ENCODE data around the gene GRM8.

GRM8 gene

GRCh38 chr7:127252778-127253280 is at the start of gene GRM8:
TSS of gene GRM8 (minus strand) at chr7:127252941.
- DNase-seq: peak; percentile 18

- DNase-seq: no peak
Observed at GRCh38 chr7:127290801-127291361, 38.1 kb upstream of the GRM8 start.

DNA sequence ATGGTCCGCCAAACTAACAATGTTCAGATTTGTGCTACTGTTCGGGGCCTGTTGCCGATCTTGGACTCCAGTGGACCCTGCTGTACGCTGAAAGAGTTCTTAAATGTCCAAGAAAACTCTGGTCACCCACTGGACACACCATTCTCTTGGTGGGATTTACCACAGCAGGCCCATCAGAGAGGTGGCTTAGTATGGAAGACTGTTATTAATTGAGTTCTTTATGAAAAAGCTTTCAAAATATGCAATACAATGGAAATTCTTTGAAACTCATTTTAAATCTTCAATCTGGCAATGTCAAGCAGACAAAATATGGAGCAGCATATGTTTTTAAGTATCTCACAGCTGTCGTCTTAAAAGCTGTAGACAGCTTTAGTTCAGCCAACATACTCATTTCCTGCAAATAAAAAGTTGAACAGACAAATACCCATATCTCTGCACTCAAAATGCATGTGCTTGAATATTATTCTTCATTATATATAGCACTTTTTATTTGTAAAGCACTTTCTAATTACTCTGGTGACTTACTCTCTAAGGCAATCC is 37.4 kb upstream of the GRM8 start:
- DNase-seq: no peak

DNA sequence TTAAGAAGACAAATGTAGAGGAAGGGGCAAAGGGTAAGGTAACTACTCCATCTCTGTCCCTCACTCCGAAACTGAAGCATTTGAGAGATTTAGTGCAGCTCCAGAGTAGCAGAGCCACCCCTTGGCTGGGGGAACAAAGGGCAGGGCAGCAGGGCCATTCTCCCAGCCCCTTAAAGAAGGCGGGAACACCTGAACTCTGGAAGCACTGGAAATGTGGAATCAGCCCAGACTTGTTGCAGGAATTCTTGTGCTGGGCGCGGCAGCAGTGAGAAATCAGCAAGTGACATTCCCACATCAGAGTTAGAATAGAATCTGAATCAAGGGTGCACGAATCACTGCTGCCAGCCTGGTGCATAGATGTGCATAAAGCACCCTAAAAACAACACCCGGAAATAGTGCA is 34.4 kb upstream of the GRM8 start:
- no peak for DNase-seq

DNA sequence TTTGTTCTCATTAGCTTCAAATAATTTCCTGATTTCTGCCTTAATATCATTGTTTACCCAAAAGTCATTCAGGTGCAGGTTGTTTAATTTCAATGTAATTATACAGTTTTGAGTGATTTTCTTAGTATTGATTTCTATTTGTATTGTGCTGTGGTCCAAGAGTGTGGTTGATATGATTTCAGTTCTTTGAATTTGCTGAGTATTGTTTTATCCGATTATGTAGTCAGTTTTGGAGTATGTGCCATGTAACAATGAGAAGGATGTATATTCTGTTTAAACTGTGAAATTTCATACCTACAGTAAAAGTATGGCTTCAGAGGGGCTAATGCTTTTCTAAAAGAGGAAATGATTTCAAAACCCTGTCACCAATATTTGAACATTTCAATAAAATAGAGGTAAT is 17.4 kb upstream of the GRM8 start:
- no peak for DNase-seq

- no peak for DNase-seq
Observed at GRCh38 chr7:127266047-127266446, 13.3 kb upstream of the GRM8 start.

DNA sequence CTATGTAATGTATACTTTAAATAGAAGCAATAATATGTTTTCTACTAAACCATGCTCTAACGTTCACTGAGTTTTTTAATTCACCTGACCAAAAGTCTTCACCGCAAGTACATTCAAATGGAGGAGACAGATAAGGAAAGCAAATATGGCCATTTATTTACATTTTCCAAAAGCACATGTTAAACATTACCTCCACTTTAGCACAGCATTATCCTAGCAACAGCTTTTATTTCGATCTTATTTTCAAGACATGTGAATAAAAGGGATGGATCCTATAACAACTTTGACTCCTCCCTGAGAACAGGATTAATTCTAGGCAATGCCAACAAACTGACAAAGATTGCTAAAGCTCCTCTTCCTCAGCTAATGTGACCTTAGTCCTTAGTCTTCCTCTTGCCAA is 11.5 kb upstream of the GRM8 start:
- no peak for DNase-seq

GRCh38 chr7:127258111-127258510 is 5.4 kb upstream of the GRM8 start:
- DNase-seq: no peak

- DNase-seq: no peak
Observed at GRCh38 chr7:127257086-127257485, 4.3 kb upstream of the GRM8 start.

GRCh38 chr7:127256041-127256725 is 3.4 kb upstream of the GRM8 start:
- no peak for DNase-seq

DNA sequence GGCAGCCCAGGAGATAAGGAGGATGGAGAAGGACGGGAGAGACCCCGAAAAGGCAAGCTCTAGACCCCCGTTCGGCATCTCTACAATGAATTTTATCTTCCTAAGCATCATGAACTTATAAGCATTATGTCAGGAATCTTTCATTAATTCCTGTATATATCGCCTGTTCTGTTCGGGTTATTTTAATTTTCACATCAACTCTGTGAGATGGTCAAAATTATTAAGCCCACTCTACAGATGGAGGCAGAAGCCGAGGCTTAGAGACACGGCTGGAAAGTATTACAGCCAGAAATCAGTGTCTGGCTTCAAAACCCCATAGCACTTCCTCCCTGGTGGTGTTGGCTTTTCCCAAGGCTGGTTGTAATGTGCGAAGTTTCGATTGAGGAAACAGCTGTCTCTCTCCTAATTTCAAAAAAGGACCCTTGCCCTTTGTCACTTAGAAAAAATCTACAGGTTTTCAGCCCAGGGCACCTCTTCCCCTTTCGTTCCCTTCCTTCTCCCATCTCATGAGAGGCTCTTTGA is 1.5 kb upstream of the GRM8 start:
- no peak for DNase-seq

DNA sequence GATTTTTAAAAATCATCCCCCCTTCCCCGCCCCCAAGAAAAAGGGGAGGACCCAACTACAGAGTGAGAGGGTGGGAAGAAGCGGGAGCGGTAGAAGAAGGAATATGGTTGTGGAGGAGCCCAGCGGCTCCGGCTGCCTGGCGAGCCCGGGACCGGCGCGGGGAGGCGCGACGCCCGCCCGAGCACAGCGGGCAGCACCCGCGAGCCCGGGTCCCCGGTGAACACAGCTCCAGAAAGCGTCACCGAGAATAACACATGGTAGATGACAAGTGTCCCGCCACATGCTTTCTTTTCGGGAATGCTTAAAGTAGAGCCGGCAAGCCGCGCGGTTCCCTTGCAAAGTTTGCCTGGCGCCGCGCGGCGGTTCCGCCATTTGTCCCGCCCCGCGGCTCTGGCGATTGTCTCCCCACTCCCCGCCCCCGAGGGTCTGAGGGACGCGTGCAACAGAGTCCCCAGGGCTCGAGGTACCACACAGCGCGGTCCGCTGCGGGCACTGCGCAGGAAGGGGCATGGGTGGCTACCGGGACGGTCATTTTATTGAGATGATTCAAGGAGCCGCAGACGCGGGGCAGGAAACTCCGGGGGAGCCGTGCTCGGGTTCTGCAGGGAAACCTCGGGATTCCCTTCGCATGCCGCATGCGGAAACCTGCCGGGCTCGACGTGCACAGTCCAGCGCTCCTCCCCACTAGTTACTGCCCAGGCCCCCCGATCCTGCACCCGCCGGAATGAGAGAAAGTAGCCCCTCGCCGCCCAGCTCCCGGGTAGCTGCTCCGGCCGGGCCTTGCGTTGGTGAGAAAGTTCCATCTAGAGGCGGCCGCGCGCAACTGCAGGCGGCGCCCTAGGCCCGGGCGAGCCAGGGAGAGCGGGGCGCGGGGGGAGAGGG is 781 bp upstream of the GRM8 start:
- DNase-seq: peak; percentile 70

GRCh38 chr7:127252377-127252713 is 396 bp downstream of the GRM8 start:
- no peak for DNase-seq

DNA sequence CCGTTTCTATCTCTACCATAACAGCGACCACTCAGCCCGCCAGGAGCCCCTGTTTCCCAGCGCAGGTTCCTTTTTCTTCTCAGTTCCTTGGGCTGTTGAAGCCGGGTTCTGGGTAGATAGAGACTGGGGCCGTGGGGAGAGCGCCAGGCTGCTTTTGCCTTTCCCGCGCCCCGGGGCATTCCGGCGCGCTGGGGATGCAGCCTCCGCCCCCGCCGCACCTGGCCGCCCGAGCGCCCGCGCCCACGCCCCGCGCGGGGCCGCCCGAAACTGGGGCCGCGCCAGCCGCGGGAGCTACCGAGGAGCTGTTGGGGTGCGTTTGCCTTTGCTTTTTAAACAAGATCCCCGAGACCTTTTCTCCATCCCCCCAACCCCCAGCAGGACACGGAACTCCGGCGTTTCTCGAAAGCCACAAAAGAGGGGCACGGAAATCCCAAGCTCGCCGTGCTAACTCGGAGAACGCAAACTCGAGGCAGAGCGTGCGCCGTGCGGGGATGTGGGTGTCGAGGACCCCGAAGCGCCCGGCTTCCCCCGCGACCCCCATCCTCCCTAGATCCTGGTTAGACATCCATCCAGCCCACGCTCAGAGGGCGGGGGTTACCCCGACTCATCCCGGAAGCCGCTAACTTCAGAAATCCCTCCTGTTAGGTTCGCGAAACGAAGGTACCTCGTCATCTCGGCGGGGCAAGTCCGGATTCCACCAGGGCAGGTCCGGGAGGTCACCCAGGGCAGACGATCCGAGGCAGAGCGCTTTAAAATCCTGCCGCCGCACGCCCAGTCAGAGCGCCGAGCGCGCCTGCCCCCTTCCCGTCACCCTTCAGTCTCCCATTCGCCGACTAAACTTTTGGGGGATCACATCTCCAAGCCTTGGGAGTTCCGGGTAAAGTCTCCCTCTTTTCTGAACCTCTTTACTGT is 1.0 kb downstream of the GRM8 start:
- peak; percentile 20 for DNase-seq

DNA sequence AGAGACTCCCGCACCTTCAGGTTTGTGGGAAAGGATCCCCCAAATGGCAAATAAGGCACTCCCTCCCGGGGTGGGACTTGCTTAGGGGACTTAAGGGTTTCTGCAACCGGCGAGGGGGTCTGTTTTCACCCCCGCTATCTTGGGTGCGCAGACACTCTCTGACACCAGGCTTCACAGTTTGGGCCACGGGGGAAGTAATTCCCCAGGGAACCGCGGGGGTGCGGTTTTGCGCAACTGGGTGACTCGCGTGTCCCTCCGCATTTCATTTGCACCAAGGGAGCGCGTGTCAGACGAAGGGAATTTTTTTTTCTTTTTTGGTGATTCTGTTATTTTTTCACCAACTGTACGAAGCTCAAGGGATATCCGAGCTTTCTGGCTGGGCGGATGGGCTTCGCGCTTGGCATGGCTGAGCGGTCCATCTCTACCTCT is 1.7 kb downstream of the GRM8 start:
- DNase-seq: no peak

DNA sequence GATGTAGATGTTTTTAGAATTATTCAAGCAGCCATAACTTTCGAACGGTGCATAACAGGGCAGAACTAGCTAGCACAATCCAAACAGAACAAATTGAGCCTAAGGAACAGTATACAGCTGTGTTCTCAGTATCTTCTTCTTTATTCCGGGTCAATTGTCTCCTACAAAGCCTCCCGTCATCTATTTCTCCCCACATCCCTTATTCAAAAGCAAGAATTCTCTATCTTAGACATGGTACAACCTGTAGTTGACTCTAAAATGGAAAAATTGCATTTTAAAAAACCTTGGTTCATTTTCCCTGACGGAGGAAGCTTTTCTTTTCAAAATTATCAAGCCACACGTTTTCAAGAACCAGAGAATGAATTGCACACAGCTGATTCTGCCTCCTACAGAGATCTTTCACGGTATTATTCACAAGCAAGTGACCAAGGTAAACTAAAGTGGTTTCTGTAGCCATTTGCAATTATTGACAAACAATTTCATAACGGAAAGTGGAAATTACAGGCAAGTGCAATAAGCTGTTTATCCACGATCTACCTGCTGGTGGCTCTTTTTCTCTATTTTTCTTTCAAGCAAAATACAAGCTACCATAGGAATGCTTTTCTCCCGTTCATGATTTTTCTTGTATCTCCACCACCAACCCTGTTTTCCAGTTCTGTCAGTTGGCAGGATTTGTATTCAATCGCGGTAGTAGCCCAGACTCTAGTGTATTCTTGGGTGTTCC is 2.3 kb downstream of the GRM8 start:
- DNase-seq: no peak

- DNase-seq: no peak
Observed at GRCh38 chr7:127245607-127246006, 7.1 kb downstream of the GRM8 start.

- no peak for DNase-seq
Observed at GRCh38 chr7:127245002-127245401, 7.7 kb downstream of the GRM8 start.

DNA sequence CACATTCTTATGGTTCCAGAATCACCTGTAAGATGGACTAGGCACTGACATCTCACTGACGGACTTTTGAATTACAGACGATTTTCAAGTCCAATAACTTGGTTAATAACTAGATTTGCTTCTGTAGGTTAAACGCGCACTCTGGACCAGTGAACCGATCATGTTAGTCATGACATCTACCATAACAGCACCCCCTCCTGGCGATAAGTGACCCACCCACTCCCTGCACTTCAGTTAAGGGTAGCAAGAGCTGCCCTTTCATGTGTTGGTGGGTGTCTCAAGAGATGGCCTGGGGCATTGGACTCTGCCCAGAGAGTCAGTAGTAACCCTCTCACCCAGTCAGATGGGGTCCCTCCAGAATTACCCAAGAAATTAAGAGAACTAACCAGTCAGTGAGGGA is 12.9 kb downstream of the GRM8 start:
- DNase-seq: peak; percentile 21

DNA sequence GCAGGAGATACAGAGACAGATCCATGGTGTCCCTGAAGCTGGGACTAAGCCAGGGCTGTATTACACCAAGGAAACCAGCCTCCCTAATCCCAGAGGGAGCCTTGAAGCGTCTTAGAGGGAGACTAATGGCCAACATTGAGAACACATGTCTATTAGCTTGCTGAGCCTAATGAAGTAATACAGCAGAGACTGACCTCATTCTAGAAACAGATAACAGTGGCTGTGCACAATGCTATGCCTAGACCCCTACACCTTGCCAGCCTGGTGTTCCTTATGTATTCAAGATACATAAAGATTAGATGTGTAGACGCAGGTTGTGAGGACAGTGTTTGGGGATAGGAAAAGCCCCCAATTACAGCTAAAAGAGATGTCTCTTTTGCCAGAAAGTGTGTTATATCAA is 19.1 kb downstream of the GRM8 start:
- DNase-seq: no peak

DNA sequence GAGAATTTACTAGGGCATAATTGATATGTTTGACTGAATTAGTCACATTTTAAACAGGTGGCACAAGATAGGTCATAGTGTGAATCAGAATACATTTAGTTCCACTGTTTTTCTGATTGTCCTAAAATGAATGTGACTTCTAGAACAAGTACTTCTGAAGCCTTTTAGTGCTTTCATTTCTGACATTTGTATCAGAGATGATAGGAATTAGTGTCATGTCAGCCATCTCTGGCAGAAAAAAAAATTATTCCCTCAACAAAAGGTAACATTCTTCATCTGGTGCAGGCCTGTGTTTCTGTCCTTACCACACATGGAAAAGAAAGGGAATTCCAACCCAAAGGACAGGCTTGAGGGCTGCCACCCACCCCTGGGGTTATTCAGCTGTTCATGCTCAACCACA is 21.3 kb downstream of the GRM8 start:
- DNase-seq: no peak
